Measurements from ENCODE around the gene RIT1.

- TF ChIP-seq, protein P1, sequence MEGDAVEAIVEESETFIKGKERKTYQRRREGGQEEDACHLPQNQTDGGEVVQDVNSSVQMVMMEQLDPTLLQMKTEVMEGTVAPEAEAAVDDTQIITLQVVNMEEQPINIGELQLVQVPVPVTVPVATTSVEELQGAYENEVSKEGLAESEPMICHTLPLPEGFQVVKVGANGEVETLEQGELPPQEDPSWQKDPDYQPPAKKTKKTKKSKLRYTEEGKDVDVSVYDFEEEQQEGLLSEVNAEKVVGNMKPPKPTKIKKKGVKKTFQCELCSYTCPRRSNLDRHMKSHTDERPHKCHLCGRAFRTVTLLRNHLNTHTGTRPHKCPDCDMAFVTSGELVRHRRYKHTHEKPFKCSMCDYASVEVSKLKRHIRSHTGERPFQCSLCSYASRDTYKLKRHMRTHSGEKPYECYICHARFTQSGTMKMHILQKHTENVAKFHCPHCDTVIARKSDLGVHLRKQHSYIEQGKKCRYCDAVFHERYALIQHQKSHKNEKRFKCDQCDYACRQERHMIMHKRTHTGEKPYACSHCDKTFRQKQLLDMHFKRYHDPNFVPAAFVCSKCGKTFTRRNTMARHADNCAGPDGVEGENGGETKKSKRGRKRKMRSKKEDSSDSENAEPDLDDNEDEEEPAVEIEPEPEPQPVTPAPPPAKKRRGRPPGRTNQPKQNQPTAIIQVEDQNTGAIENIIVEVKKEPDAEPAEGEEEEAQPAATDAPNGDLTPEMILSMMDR (IDR thresholded peaks at IDR 0.05 in 4 of 5, conservative IDR thresholded peaks at IDR 0.05 in 1 of 5), result no peak
- no peak for TF ChIP-seq POLR2A (IDR thresholded peaks at IDR 0.05)
Observed at GRCh38 chr1:155877945-155878344, 33.2 kb downstream of the RIT1 start.
